ENCODE measurements around the gene SH3BGRL2.
A peak's percentile ranks its signal among the peaks of the same experiment; 100 is the strongest.

Gene SH3BGRL2

DNA sequence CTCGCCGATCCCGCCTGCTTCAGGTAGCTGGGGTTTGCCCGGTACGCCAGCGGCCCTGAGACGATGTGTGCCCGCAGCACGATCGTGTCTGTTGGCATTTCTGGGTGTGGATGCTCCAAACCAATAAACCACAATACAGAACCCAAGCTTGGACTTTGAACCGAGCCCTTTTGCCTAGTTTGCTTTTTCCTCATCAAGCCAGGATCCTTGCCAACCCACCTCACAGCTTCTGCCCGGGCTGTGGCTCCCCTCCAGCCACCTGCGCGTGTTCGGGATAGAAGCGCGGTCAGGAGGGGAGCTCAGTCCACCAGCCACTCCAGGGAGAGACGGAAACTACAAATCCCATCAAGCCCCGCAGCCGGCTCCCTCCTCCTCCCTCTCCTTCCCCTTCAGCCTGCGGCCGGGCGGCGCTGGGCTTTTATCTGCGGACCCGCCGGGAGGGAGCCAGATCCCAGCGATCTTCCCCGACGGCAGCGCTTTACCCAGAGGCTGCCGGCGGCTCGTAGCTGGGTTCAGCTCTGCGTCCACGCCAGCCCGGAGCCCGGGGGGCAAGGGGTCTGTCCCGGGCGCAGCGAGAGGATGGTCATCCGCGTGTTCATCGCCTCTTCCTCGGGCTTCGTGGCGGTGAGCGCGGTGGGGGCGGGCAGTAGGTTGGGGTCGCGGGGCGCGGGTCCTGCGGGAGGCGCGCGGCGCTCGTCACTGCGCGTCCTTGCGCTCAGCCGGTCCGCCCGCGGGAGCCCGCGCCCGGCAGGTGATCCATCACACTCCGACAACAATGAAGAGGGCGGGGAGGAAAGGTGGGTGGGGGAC lies at the start of gene SH3BGRL2:
Gene SH3BGRL2 (plus strand): TSS at position 447 of the 810 bp plus-strand sequence. CDS start 133 bp downstream, at position 580.
- DNase-seq, result peak; percentile 84

DNA sequence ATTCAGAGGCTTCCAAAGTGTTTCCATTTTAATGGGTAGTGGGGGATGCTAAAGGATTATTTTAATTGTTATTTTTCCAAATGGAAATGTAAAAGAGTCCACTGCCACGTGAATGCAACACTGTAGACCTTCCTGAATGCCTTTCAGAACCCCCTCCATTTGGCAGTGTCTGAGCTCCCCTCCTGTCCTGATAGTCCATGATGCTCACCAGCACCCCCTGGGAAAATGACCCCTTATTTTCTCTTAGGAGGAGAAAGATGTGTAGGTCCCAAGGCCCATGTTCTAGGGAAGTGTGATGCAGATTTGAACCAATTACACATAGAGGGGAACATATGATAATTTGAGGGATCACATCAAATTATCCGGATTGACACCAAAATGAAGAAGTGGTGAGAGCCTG lies 46.8 kb upstream of the SH3BGRL2 start:
- no peak for DNase-seq

DNA sequence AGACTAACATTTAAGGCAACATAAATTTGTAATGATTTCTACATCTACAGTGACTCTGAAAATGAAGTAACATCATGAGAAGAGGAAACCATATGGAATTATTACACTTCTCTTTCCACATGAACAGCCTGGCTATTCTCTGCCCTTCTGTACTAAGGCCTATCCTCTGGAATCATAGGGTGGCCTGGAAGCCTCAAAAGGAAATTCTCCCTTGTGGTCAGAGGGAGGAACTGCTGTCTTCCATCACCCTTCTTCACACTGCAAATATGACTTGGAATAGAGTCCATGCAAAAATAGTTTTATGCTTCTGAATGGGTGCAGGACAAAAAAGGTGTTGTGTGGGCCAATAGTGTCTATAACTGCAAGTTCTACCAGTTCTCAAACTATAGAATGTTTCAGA lies 44.6 kb upstream of the SH3BGRL2 start:
- DNase-seq, result no peak

DNA sequence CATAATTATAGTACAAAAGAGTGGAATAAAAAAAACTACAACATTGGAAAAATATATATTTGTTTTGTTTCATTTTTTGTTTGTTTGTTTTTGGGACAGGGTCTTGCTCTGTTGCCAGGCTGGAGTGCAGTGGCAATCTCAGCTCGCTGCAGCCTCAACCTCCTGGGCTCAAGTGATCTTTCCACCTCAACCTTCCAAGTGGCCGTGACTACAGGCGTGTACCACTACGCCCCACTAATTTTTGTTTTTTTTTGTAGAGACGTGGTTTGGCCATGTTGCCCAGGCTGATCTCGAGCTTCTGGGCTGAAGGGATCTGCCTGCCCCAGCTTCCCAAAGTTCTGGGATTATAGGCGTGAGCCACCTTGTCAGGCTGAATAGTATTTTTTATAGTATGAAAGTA lies 41.4 kb upstream of the SH3BGRL2 start:
- no peak for DNase-seq

DNA sequence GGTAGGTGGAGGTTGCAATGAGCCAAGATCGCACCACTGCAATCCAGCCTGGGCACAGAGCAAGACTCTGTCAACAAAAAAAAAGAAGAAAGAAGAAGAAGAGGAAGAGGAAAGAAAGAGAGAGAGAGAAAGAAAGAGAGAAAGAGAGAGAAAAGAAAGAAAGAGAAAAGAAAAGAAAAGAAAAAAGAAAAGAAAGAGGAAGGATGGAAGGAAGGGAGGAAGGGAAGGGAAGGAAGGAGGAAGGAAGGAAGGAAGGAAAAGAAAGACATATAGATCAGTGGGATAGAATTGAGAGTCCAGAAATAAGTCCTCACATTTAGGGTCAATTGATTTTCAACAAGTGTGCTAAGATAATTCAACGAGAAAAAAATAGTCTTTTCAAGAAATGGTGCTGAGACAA lies 34.0 kb upstream of the SH3BGRL2 start:
- no peak for DNase-seq

DNA sequence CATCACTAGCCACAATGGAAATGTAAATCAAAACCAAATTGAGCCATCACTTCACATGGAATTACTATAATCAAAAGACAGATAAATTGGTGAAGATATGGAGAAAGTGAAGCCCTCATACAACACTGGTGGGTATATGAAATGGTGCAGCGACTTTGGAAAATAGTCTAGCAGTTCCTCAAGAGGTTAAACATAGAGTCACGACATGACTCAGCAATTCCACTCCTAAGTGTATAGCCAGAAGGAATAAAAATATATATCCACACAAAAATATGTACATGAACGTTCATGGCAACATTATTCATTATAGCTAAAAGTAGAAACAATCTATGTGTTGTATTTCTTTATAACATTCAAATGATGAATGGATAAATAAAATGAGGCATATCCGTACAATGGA lies 33.1 kb upstream of the SH3BGRL2 start:
- no peak for DNase-seq

DNA sequence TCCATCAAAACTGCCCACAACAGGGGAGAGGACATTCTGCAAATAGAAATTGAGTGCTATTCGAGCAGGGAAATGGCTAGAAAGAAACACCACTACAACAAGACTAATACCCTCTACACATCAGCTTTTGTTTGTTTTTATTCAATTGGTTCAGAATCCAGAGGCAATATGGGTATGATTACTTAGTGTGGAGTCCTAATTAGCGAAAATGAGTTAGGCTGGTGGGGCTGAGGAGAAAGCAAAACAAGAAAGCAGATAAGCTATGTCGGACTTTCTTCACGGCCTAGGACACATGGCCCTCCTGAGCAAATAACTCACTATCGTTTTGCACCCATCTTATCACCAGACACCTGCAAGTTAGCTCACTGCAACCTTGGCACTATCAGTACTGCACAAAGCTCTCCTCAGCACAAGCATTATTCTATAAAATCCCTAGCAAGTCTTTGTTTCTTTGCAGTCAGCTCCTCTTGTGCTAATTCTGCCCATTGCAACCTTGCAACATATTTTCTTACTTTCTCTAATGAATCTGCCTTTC lies 31.3 kb upstream of the SH3BGRL2 start:
- no peak for DNase-seq

DNA sequence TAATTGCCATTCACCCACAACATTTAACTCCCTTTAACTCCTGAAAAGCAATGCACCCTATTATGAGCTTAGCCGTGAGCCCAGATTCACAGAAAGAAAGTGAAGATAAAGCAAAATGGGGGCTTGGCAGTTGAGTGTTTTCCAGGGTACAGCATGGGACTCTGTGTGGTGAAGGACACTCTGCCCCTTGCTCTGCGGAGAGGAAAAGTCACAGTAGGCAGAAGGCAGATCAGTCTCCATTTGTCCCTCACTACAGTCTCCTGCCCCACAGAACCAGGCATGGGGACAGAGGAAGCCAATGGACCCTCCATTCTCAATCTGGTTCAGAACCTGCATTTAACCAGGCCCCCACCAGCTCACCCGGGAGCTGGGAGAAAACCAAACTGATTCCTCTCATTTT lies 30.8 kb upstream of the SH3BGRL2 start:
- DNase-seq, result no peak

DNA sequence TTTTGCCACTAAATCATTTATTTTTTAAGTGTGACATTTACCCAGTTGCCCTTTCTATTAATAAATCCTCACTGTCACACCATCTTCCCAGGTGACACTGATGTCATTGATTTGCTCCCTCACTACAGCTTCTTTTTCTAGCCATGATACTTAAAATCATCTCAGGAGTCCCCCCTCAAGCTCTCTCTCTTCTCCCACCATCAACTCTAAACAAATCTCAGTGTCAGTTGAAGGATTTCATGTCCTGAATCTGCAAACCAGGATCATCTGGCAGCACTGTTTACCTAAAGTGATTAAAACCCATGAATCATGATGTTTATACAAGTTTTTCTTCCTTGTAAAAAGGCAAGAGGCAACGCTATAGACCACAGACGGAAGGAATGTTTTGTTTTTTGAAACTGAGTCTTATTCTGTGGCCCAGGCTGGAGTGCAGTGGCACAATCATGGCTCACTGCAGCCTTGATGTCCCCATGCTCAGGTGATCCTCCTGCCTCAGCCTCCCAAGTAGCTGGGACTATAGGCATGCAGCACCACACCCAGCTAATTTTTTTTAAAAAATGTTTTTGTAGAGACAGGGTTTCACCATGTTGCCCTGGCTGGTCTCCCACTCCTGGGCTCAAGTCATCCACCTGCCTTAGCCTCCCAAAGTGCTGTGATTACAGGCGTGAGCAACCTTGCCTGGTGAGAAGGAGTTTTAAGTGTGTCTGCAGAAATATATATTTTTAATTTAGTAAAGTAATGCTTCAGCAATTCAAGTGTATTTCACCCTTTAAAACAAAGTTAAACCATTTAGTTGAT lies 30.1 kb upstream of the SH3BGRL2 start:
- no peak for DNase-seq

DNA sequence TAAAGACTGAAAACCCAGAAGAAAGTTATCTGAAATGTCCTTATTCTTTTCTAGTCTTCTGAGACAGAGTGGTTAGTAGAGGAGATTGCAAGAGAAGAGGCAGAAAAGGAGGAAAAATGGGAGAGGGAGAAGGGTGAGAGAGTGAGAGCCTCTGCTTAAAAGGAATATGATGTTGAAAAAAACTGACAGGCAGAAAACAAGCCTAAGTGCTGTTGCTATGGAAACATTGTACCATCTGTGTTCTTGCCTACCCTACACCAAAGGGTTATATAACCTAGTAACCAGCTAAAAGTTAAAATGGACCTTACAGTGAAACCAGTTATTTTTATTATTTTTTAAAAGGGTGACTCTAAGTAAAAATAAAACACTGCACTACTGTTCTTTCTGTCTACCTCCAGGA lies 28.3 kb upstream of the SH3BGRL2 start:
- no peak for DNase-seq

DNA sequence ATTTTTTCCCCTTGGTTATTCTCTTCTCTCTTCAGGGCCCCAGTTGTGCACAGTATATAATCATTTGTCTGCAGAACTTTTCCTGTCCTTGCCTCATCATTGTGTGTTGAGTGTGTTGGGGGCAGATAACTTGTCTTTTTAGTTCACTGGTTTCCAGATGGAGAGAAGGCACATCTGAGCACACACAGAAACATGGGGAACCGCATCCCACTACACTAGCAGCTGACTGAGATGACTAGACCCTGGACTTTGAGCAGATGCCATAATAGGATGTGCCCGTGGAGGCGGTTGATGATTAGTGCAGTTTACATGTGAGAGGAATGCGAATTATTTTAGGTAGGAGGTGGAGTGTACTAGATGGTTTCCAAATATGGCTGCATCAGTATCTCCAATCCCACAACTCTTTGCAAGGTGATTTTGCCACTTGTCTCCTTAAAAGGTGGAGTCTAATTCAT lies 26.5 kb upstream of the SH3BGRL2 start:
- DNase-seq, result no peak

DNA sequence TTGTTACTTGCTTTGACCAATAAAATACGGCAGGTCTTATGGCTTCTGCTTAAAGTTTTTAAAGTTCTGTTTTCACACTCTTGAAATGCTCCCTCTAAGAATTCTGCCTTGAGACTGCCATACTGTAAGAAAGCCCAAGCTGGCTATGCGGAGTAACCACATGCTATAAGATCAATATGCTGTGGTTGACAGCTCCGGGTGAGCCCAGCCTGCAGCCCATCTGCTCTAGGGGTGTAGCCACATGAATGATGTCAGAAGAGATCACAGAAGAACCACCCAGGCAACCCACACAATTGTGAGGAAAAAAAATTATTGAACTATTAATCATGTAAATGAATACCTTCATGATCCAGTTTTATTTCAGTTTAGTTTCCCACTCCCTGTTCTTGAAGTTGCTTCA lies 26.1 kb upstream of the SH3BGRL2 start:
- no peak for DNase-seq

DNA sequence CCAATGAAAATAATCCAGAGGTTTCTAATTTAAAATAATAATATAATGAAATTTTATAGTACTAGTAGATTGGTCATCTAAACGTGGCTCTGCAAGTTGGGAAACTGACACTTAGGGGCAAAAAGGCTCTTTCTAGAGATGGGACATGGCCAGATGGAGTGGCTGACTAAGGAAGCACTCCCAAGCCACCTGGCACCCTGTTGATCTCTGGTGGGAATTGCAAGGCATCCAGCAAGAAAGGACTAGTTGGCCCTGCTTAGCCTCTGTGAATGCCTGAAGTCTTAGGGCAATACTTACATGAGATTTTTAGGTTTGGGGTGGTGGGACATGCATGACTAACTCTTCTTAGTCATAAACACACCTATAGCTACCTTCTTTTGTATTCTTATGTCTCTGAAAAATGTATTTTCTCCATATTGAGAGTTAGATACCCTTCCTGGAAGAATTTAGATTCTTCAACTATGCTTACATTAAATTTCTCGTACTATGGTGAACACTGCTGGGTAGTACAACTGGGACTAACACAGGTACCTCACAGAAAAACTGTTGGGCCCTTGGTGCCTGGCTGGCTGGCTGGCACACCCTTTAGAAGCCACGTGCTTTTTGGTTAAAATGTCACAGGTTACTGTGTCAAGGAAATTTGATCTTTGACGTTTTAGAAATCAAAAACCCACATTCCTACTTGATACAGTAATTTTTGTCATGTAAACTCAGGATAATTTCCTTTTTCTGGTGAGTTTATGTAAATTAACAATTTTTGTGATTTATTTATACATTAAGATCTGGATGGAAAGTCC lies 25.0 kb upstream of the SH3BGRL2 start:
- DNase-seq, result no peak

DNA sequence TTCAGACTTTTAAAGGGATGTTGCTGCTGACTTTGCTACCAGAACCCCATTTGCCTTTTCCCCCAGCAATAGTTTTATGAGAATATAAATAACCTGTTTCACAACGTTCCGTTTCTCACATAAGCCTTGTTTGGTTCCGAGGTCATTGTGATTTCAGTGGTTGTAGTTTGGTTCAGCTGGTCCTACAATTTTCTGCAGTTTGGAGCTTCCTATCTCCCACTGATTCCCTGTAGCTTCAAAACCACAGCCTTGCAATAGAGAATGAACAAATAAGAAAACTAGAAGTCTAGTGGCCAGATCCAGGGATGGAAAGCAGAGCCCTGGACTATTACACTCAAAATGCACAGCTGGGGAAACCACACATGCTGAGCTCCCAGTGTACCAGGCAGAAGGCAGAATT lies 24.1 kb upstream of the SH3BGRL2 start:
- no peak for DNase-seq

DNA sequence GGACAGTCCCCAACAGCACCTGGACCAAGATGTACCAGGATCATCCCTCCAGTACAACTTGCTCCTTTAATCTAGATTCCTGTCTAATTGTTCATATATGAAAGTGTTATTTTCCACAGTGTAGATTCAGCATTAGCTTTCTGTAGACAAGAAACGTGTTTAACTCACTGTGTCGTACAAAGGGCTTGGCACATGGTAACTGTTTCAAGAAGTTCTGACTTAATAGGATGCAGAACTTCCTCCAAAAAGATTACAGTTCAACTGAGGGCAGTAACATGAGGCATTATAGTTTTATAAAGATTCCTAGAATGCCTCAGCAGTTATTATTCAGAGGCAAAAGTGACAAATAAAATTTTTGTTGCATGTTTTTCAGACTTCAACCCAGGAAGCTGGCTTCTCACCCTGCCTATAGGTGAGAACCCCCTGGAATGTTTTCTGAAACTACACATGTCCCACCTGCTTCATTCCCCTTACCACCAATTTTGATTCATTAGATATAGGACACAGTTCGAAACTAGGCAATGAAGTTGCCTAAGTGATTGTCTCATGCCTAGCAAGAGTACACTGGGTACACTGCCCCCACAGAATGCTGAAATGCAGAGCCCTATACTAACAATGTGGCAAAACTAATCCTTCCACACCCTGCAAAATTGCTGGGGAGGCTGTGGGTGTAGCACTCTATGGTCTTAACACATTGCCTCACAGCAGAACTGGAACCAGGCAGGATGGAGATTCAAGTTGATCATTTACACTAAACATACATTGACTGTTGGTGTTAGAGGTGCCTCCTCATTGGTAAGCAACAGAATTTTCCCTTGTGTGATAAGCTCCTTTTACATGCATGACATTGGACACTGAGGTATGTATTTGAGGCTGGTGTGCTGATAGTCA lies 22.6 kb upstream of the SH3BGRL2 start:
- no peak for DNase-seq

DNA sequence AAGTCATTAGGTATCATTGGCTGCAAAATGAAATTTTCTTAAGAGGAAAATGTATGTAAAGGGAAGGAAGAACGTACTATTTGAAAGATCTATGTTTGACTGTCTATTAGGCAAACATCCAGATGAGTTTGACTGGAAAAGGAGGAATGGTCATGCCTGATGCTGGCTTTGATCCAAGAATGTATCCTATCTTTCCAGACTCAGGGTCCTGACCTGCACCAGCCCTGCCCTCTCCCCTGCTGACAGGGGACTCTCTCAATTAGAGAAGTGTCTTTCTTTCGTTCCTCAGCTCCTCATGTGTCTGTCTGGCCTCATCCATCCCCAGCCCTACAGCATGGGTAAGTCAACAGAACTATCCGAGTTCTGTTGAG lies 21.9 kb upstream of the SH3BGRL2 start:
- DNase-seq, result no peak

DNA sequence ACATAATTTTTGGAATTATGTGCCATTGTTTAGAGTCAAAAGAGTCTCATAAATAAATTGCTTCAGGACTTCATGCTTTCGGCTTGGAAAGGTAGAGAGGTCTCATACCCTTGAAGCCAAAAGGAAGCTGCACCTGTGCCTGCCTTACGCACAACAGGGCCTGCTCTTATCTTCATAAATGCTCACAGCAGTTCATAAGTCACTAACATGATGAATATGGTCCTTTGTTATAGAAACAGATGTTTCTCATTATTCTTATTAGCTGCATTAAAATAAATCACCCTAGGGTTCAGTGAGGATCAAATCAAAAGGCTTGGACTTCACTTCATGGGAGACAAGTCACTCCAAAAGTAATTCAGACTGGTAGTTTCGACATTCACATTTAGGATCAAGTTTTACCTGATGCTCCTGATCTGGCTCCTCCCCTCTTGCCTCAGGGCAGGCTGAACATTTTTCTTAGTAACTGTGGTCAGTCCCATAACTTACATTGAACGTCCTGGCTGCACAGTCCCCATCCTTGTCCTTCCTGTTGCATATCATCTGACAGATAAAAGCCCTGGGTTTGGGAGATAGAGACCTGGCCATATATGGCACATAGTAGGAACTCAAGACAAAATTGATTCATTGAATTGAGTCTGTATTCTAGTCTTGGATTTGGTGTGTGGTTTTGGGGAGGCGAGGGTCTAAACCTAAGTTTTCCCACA lies 20.7 kb upstream of the SH3BGRL2 start:
- no peak for DNase-seq

DNA sequence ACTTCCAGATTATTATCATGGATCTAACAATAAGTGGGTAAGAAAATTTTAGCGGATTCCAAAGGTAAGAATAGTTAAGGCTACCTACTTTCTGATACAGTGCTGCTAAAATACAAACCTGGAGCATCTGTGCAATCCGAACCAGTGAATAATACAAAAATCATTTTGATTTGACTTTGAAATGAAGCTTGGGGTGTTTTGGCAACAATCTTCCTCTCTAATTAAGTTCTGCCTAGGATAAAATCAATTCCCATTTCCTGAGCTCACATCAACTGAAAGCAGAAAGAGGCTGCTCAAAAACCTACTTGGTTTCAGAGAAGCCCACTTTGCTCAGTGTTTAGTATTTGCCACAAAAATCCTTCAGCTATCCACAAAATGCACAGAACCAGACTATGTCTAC lies 18.7 kb upstream of the SH3BGRL2 start:
- no peak for DNase-seq

DNA sequence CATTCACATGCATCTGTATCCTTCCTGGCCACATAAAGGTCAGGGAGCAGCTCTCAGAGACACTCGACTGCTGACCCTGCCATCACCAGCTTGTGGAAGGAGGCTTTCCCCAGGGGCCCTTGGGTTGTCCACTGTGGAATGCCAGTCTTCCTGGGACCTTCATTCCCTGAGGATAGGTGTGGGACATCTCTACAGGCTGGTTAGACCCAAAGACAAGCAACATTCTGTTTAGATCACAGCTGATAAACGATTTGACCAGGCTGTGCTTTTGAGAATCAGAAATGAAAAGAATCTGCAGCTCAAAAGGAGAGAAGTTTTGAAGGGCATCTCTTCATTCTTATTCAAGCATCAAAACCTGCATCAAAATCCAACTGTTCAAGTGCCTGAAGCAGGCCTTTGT lies 18.2 kb upstream of the SH3BGRL2 start:
- DNase-seq, result no peak

DNA sequence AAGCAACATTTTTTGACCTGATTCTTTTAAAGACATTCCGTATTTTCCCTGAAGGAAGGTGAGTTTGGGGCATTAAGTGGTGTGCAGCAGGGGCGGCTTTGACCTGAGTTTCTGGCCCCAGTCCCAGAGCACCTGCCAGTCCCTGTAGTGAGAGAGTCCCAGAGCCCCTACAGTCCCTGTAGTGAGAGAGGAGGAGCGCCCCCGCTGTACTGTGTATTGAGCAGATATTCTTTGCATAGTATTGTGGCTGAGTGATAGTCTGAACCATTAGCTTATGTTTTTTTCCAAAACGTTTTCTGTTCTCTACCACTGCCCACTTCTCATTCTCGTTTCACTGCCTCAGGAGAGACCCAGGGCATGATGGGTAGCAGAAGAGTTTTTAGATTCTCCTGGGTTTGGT lies 17.2 kb upstream of the SH3BGRL2 start:
- no peak for DNase-seq

Measured in left hindlimb (tissue), 1 donor.